GM19463 (cell line): ENCODE data around the gene COL4A1.

Experiments
- ATAC-seq: cut with Tn5 transposase; IDR thresholded peaks from one replicate; pipeline ENCODE4 v1.9.1; 2021; ENCODE audit warnings: mild to moderate bottlenecking, moderate library complexity; ENCODE audit not compliant: unreplicated experiment

Gene COL4A1

GRCh38 chr13:110176431-110176830 is 130.5 kb downstream of the COL4A1 start:
- no peak for ATAC-seq

GRCh38 chr13:110173247-110173818 is 133.6 kb downstream of the COL4A1 start:
- ATAC-seq: no peak

- no peak for ATAC-seq
Observed at GRCh38 chr13:110170882-110171281, 136.1 kb downstream of the COL4A1 start.

GRCh38 chr13:110170020-110170790 is 136.8 kb downstream of the COL4A1 start:
- no peak for ATAC-seq

GRCh38 chr13:110168999-110169933 is 137.7 kb downstream of the COL4A1 start:
- ATAC-seq: no peak

GRCh38 chr13:110166598-110166997 is 140.4 kb downstream of the COL4A1 start:
- no peak for ATAC-seq

GRCh38 chr13:110164706-110165105 is 142.3 kb downstream of the COL4A1 start:
- no peak for ATAC-seq

- ATAC-seq: no peak
Observed at GRCh38 chr13:110162866-110163658, 143.9 kb downstream of the COL4A1 start.

- ATAC-seq: no peak
Observed at GRCh38 chr13:110162053-110162452, 144.9 kb downstream of the COL4A1 start.

- no peak for ATAC-seq
Observed at GRCh38 chr13:110161112-110161882, 145.7 kb downstream of the COL4A1 start.

- no peak for ATAC-seq
Observed at GRCh38 chr13:110158226-110158625, 148.7 kb downstream of the COL4A1 start.

- no peak for ATAC-seq
Observed at GRCh38 chr13:110157718-110158117, 149.2 kb downstream of the COL4A1 start.

GRCh38 chr13:110156301-110157049 is 150.5 kb downstream of the COL4A1 start:
- no peak for ATAC-seq

- no peak for ATAC-seq
Observed at GRCh38 chr13:110155072-110155471, 151.9 kb downstream of the COL4A1 start.

GRCh38 chr13:110154410-110154933 is 152.5 kb downstream of the COL4A1 start:
- ATAC-seq: no peak

- ATAC-seq: no peak
Observed at GRCh38 chr13:110152351-110152750, 154.6 kb downstream of the COL4A1 start.

- ATAC-seq: no peak
Observed at GRCh38 chr13:110151462-110151861, 155.5 kb downstream of the COL4A1 start.

- ATAC-seq: no peak
Observed at GRCh38 chr13:110150384-110151101, 156.4 kb downstream of the COL4A1 start.
